Mesothelial cell of epicardium (in vitro differentiated cells): ENCODE results near the gene TCP11. TPM values are rescaled to one million over a fixed set of nuclear protein-coding genes. Genes with fewer than 3 reads are reported as not detected.

Experiments used
- DNase-seq, 2 experiments: peaks; one replicate each; pipeline ENCODE4 v3.0.0; 2021; ENCODE audit warnings: low spot score in 2 of 2; ENCODE audit not compliant: unreplicated experiment in 2 of 2
- H3K27ac Mint-ChIP-seq: 2 replicates; pipeline ENCODE4 v1.8.0; 2021; ENCODE audit warnings: mixed read lengths
- H3K27me3 Mint-ChIP-seq: 2 replicates; pipeline ENCODE4 v1.8.0; 2021; ENCODE audit warnings: low read depth, mixed read lengths
- H3K36me3 Mint-ChIP-seq: 2 replicates; pipeline ENCODE4 v1.8.0; 2021; ENCODE audit warnings: mixed read lengths
- H3K4me1 Mint-ChIP-seq: 2 replicates; pipeline ENCODE4 v1.8.0; 2021; ENCODE audit warnings: mixed read lengths
- H3K4me3 Mint-ChIP-seq: 2 replicates; pipeline ENCODE4 v1.8.0; 2021; ENCODE audit warnings: mild to moderate bottlenecking, moderate library complexity, mixed read lengths
- H3K9me3 Mint-ChIP-seq: 2 replicates; pipeline ENCODE4 v1.8.0; 2021; ENCODE audit warnings: mixed read lengths
- CTCF ChIP-seq: fragments of 200-600 bp; sonication (generic); IDR thresholded peaks from one replicate; pipeline ENCODE4 v1.5.0; 2021; ENCODE audit warnings: antibody characterized with exemption; ENCODE audit not compliant: unreplicated experiment
- total RNA-seq: library from RNA; stranded (reverse); gene quantifications from 3 replicates; pipeline ENCODE4 v1.2.1, GENCODE V29; 2021

Gene TCP11
- total RNA-seq, 1 donor from 2014 or later: 0.20 TPM

DNA sequence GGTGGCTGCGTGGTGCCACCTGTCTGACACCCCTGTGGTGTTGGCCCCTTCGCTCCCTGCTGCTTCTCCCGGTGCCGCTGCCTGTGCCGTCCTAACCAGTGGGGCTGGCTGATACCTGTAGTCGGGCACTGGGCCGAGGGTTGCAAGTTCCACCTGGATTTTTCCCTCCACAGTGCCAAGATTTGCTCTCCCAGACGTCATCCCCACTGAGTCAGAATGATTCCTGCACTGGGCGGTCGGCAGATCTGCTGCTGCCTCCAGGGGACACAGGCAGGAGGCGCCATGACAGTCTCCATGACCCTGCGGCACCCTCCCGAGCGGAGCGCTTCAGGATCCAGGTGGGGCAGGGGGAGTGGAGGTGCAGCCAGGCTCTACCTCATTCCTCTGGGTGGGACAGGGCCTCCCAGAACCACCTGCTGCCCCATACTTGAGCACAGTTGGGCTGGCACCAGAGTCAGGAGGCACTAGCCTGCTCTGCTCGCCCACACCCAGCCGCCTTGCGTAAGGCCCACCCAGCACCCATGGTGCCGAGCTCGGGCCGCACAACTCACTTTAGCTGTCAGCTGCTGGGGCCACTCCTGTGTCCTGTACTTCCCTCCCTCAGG lies 60.2 kb downstream of the TCP11 start:
- TF ChIP-seq CTCF: no peak
- H3K27ac Mint-ChIP-seq: peak overlapping the region; percentile 47
- H3K4me1 Mint-ChIP-seq: no peaks in the 10 kb centered on the region
- H3K4me3 Mint-ChIP-seq: no peak overlapping the region
- H3K27me3 Mint-ChIP-seq: no peaks in the 10 kb centered on the region
- DNase-seq: no peak
- H3K36me3 Mint-ChIP-seq: peaks cover 18% of the 10 kb centered on the region
- no peaks in the 10 kb centered on the region for H3K9me3 Mint-ChIP-seq

DNA sequence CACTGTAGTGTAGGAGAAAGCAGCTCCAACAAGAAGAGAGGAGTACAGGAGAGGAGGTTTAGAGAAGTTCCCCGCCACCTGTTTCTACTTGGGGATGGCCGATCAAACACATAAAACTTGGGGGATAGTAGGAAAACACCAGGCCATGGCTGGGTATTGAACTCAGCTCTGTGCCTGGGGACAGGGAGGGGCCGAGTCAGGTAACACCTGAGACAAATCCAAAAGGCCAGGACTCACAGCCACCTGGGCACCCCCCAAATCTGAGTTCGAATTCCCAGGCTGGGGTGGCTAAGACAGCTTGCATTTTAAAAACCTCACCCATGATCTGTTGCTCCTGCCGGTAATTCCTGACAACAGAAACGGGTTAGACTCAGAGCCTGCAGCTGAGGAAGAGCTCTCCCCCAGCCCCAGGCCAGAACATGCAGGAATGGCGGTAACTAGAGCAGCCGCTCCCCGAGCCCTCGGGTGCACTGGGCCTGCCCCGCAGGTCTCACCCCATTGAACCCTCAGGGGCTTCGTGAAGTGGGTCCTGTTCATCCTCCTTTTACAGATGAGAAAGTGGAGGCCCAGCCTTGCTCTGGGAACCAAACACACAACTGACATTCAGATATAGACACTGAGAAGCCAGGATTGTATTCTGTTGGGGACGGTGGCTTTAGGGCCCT lies 61.0 kb downstream of the TCP11 start:
- Mint-ChIP-seq H3K4me1 (no peaks in the 10 kb centered on the region), H3K9me3 (no peaks in the 10 kb centered on the region), H3K27ac (no peak overlapping the region), H3K36me3 (peaks cover 16% of the 10 kb centered on the region), H3K4me3 (no peak overlapping the region), H3K27me3 (no peaks in the 10 kb centered on the region)
- no peak for DNase-seq
- no peak for TF ChIP-seq CTCF

- H3K36me3 Mint-ChIP-seq: peaks cover 17% of the 10 kb centered on the region
- TF ChIP-seq CTCF: no peak
- no peaks in the 10 kb centered on the region for H3K9me3 Mint-ChIP-seq
Measured at GRCh38 chr6:35079311-35080000, 61.7 kb downstream of the TCP11 start.

DNA sequence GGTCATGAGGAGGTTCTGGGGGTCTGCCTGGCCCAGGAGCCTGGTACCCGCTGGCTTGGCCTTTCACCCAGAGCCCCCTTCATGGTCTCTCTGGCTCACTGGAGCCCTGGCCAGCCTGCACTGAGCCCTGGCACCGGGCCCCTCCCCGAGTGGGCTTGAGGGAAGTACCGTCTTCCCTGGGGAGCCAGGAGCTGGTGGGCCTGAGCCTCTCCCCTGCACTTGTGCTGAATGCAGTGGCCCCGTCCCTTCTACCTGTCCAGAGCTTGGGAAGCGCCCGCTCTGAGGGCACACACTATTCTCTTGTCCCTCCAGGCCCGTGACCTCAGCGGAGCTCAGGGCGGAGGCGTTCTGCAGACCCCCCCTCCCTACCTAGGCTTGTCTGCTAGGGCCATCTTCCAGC lies 62.2 kb downstream of the TCP11 start:
- DNase-seq: no peak
- H3K9me3 Mint-ChIP-seq: no peaks in the 10 kb centered on the region
- H3K27ac Mint-ChIP-seq: no peak overlapping the region
- H3K27me3 Mint-ChIP-seq: no peaks in the 10 kb centered on the region
- no peak overlapping the region for H3K4me3 Mint-ChIP-seq
- H3K36me3 Mint-ChIP-seq: peaks cover 20% of the 10 kb centered on the region
- no peaks in the 10 kb centered on the region for H3K4me1 Mint-ChIP-seq
- no peak for TF ChIP-seq CTCF

More at GRCh38 chr6:35079311-35080000, 61.7 kb downstream of the TCP11 start:
- DNase-seq: no peak
- Mint-ChIP-seq H3K27ac (no peak overlapping the region), H3K4me1 (no peaks in the 10 kb centered on the region), H3K27me3 (no peaks in the 10 kb centered on the region), H3K4me3 (no peak overlapping the region)

- Mint-ChIP-seq H3K4me1 (no peaks in the 10 kb centered on the region), H3K27ac (no peak overlapping the region), H3K9me3 (no peaks in the 10 kb centered on the region), H3K4me3 (no peak overlapping the region), H3K36me3 (peaks cover 17% of the 10 kb centered on the region), H3K27me3 (no peaks in the 10 kb centered on the region)
- TF ChIP-seq CTCF: no peak
- DNase-seq: no peak
Measured at GRCh38 chr6:35078226-35078850, 62.8 kb downstream of the TCP11 start.
